DOHH2 (cell line): ENCODE measurements around the gene WNT10A.
A peak's percentile ranks its signal among the peaks of the same experiment; 100 is the strongest.

Source experiments
- H3F3A ChIP-seq: fragments of 200-600 bp; sonication (generic), shearing (Covaris generic); 2 replicates; pipeline ENCODE4 v1.6.0; 2016; ENCODE audit warnings: antibody characterized with exemption, mild to moderate bottlenecking; ENCODE audit not compliant: control insufficient read depth, insufficient read depth
- H3K27ac ChIP-seq: fragments of 200-600 bp; sonication (generic); 2 replicates; pipeline ENCODE4 v1.5.1; 2014; ENCODE audit warnings: low read depth, mild to moderate bottlenecking, low read length, moderate library complexity
- H3K27me3 ChIP-seq: fragments of 200-600 bp; sonication (generic); 2 replicates; pipeline ENCODE4 v1.6.1; 2014; ENCODE audit warnings: mild to moderate bottlenecking, low read length, mixed read lengths; ENCODE audit not compliant: control insufficient read depth
- H3K36me3 ChIP-seq: fragments of 200-600 bp; sonication (generic); 2 replicates; pipeline ENCODE4 v1.6.1; 2014; ENCODE audit warnings: mild to moderate bottlenecking, low read length, moderate library complexity, mixed read lengths; ENCODE audit not compliant: control insufficient read depth
- H3K4me1 ChIP-seq: fragments of 200-600 bp; sonication (generic); 2 replicates; pipeline ENCODE4 v1.6.1; 2014; ENCODE audit warnings: mild to moderate bottlenecking, low read length, mixed read lengths; ENCODE audit not compliant: control insufficient read depth
- H3K4me2 ChIP-seq: fragments of 200-600 bp; sonication (generic); 2 replicates; pipeline ENCODE4 v1.6.0; 2014; ENCODE audit warnings: mild to moderate bottlenecking, low read length, moderate library complexity
- H3K4me3 ChIP-seq: fragments of 200-600 bp; sonication (generic); 2 replicates; pipeline ENCODE4 v1.5.1; 2014; ENCODE audit warnings: mild to moderate bottlenecking, low read length, mixed read lengths
- H3K79me2 ChIP-seq: fragments of 200-600 bp; sonication (generic); 2 replicates; pipeline ENCODE4 v1.6.1; 2014; ENCODE audit warnings: mild to moderate bottlenecking, low read length, mixed read lengths; ENCODE audit not compliant: control insufficient read depth
- H3K9me2 ChIP-seq: fragments of 200-600 bp; sonication (generic); replicated peaks from 2 replicates; pipeline ENCODE4 v1.6.1; 2014; ENCODE audit warnings: mild to moderate bottlenecking, low read length, mixed read lengths; ENCODE audit not compliant: control insufficient read depth
- H3K9me3 ChIP-seq: fragments of 200-600 bp; sonication (generic); 2 replicates; pipeline ENCODE4 v1.6.1; 2014; ENCODE audit warnings: antibody characterized with exemption, low read length, mixed read lengths; ENCODE audit not compliant: control insufficient read depth, insufficient read depth
- H4K20me1 ChIP-seq: fragments of 200-600 bp; sonication (generic); 2 replicates; pipeline ENCODE4 v1.6.0; 2014; ENCODE audit warnings: low read depth, mild to moderate bottlenecking, antibody characterized with exemption, low read length, moderate library complexity; ENCODE audit not compliant: control insufficient read depth, insufficient read depth
- CTCF ChIP-seq: fragments of 200-600 bp; sonication (generic); IDR thresholded peaks from one replicate; pipeline ENCODE4 v1.5.1; 2014; ENCODE audit warnings: antibody characterized with exemption, mild to moderate bottlenecking, low read depth, low read length; ENCODE audit not compliant: poor library complexity, severe bottlenecking
- EZH2phosphoT487 ChIP-seq: fragments of 200-600 bp; sonication (generic); IDR thresholded peaks from 2 replicates; pipeline ENCODE4 v1.6.1; 2017; ENCODE audit warnings: borderline replicate concordance, mild to moderate bottlenecking, antibody characterized with exemption, low read length, moderate library complexity, mixed read lengths

WNT10A gene

GRCh38 chr2:218852911-218853667, 27.6 kb upstream of the WNT10A start:
- Histone ChIP-seq H3K9me2 (no peaks in the 10 kb centered on the region), H3K4me3 (no peak overlapping the region), H3K27ac (no peak overlapping the region), H4K20me1 (no peaks in the 10 kb centered on the region), H3K36me3 (no peaks in the 10 kb centered on the region), H3K9me3 (no peaks in the 10 kb centered on the region), H3K27me3 (peaks cover 46% of the 10 kb centered on the region), H3K4me2 (no peak overlapping the region), H3F3A (no peaks in the 10 kb centered on the region), H3K4me1 (peaks cover 5% of the 10 kb centered on the region; the same call in 1 of the 2 replicates), H3K79me2 (no peaks in the 10 kb centered on the region)
- no peak for TF ChIP-seq EZH2phosphoT487
- TF ChIP-seq CTCF, result peak; percentile 86

GRCh38 chr2:218853766-218854165, 26.9 kb upstream of the WNT10A start:
- no peaks in the 10 kb centered on the region for H3K36me3 ChIP-seq
- TF ChIP-seq EZH2phosphoT487 (no peak), CTCF (no peak)
- H3K9me3 ChIP-seq, result no peaks in the 10 kb centered on the region
- H3K27me3 ChIP-seq, result peaks cover 52% of the 10 kb centered on the region
- no peak overlapping the region for H3K4me2 ChIP-seq
- no peak overlapping the region for H3K27ac ChIP-seq
- H3K4me1 ChIP-seq, result peaks cover 5% of the 10 kb centered on the region; the same call in 1 of the 2 replicates
- H3K4me3 ChIP-seq, result no peak overlapping the region
- H4K20me1 ChIP-seq, result no peaks in the 10 kb centered on the region
- no peaks in the 10 kb centered on the region for H3K9me2 ChIP-seq
- no peaks in the 10 kb centered on the region for H3K79me2 ChIP-seq
- H3F3A ChIP-seq, result no peaks in the 10 kb centered on the region

- no peak for TF ChIP-seq EZH2phosphoT487
- TF ChIP-seq CTCF, result no peak
- peaks cover 58% of the 10 kb centered on the region for H3K27me3 ChIP-seq
- no peak overlapping the region for H3K4me2 ChIP-seq
- H3K4me3 ChIP-seq, result no peak overlapping the region
- no peaks in the 10 kb centered on the region for H3F3A ChIP-seq
- no peaks in the 10 kb centered on the region for H3K9me2 ChIP-seq
- no peaks in the 10 kb centered on the region for H4K20me1 ChIP-seq
- no peak overlapping the region for H3K27ac ChIP-seq
- no peaks in the 10 kb centered on the region for H3K79me2 ChIP-seq
- peaks cover 5% of the 10 kb centered on the region; the same call in 1 of the 2 replicates for H3K4me1 ChIP-seq
- H3K36me3 ChIP-seq, result no peaks in the 10 kb centered on the region
- no peaks in the 10 kb centered on the region for H3K9me3 ChIP-seq
These were observed 25.8 kb upstream of the WNT10A start for GRCh38 chr2:218854860-218855259.
